GM12801 (cell line): Measurements from ENCODE around the gene LRCH1.

ENCODE experiments used
- CTCF ChIP-seq: IDR thresholded peaks from one replicate; pipeline ENCODE4 v1.5.1; 2011; ENCODE audit warnings: control low read depth; ENCODE audit not compliant: insufficient read length; ENCODE audit errors: extremely low read depth

Gene LRCH1

GRCh38 chr13:46519182-46519581 lies 33.8 kb upstream of the LRCH1 start:
- no peak for TF ChIP-seq CTCF

GRCh38 chr13:46520166-46520565 lies 32.8 kb upstream of the LRCH1 start:
- TF ChIP-seq CTCF, result no peak

- TF ChIP-seq CTCF, result no peak
These were observed 31.5 kb upstream of the LRCH1 start for GRCh38 chr13:46521486-46521885.

- TF ChIP-seq CTCF, result no peak
These were observed 30.8 kb upstream of the LRCH1 start for GRCh38 chr13:46521921-46522747.

GRCh38 chr13:46522748-46523030 lies 30.3 kb upstream of the LRCH1 start:
- TF ChIP-seq CTCF, result no peak

GRCh38 chr13:46523972-46524752 lies 28.8 kb upstream of the LRCH1 start:
- no peak for TF ChIP-seq CTCF

- no peak for TF ChIP-seq CTCF
These were observed 26.8 kb upstream of the LRCH1 start for GRCh38 chr13:46526100-46526735.
